Ovary (tissue), 3 donors: ENCODE data around the gene AUTS2.

Source experiments
- POLR2A ChIP-seq: fragments of 450-650 bp; IDR thresholded peaks from one replicate; pipeline ENCODE4 v1.6.1; 2017; ENCODE audit warnings: antibody characterized with exemption, mild to moderate bottlenecking, moderate library complexity
- TF ChIP-seq, protein P1 (sequence below), 3 donors: fragments of 450-650 bp in 2 of 3; fragments of 200-600 bp in 1 of 3; IDR thresholded peaks; one replicate each; pipeline versions ENCODE4 v1.5.1 to v1.8.0; 2016 to 2022; ENCODE audit warnings: antibody characterized with exemption in 3 of 3, mild to moderate bottlenecking in 1 of 3
- donor health status: DM: no; HTN: no; CAD: no.

DNA sequence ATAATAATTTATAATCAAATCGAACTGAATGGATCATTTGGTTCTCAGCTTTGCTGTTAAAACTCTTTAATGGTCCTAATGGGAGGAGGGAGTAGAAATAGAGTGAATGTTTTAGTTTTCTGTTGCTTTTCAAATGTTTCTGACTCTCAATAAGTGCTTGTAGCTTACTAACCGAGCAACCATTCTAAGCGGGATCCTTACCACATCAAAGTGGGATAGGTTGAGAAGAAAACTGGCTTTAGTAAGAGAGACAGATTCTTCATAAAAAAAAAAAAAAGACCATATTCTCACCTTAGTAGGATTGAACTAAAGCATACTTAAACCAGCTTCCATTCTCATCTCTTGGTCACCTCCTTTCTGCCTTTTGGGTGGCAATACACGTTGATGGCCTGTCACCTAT is 584.2 kb downstream of the AUTS2 start:
- TF ChIP-seq, protein P1, sequence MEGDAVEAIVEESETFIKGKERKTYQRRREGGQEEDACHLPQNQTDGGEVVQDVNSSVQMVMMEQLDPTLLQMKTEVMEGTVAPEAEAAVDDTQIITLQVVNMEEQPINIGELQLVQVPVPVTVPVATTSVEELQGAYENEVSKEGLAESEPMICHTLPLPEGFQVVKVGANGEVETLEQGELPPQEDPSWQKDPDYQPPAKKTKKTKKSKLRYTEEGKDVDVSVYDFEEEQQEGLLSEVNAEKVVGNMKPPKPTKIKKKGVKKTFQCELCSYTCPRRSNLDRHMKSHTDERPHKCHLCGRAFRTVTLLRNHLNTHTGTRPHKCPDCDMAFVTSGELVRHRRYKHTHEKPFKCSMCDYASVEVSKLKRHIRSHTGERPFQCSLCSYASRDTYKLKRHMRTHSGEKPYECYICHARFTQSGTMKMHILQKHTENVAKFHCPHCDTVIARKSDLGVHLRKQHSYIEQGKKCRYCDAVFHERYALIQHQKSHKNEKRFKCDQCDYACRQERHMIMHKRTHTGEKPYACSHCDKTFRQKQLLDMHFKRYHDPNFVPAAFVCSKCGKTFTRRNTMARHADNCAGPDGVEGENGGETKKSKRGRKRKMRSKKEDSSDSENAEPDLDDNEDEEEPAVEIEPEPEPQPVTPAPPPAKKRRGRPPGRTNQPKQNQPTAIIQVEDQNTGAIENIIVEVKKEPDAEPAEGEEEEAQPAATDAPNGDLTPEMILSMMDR (IDR thresholded peaks at IDR 0.05): no peak
- no peak for TF ChIP-seq POLR2A
